Endothelial cell of umbilical vein (primary cell): ENCODE measurements around the gene ATAD5. TPM values are rescaled to one million over a fixed set of nuclear protein-coding genes. Genes with fewer than 3 reads are reported as not detected.

Source experiments
- BruUV-seq: library from RNA; stranded (reverse); fragments of 400-500 nt; replicated peaks from 2 replicates; lab custom pipeline; 2021; lab: Mats Ljungman, UMichigan
- CTCF ChIA-PET: fragments of 300-600, 350-600 bp; sonication (Branson Sonifier 250); formaldehyde crosslinking; loops from one replicate; lab custom pipeline; 2021; ENCODE audit warnings: antibody characterized with exemption, inconsistent platforms; lab: Charles Lee
- POLR2A ChIA-PET: fragments of 300-600, 350-600 bp; sonication (Branson Sonifier 250); formaldehyde crosslinking; loops from one replicate; lab custom pipeline; 2021; ENCODE audit warnings: antibody characterized with exemption, inconsistent platforms; lab: Charles Lee
- DNase-seq: peaks from one replicate; pipeline ENCODE4 v3.0.0-alpha.2; 2011; ENCODE audit warnings: low read depth, low spot score
- FAIRE-seq: peaks from 2 replicates; lab custom pipeline; 2011; peaks lifted over from hg19 to GRCh38; lab: Jason Lieb, UNC
- H2AFZ ChIP-seq: 2 replicates; pipeline ENCODE4 v1.6.0; 2012; ENCODE audit warnings: low read depth, low read length, control low read depth, inconsistent platforms
- H3K27ac ChIP-seq: 2 replicates; pipeline ENCODE4 v1.5.1; 2011; ENCODE audit warnings: low read depth, mild to moderate bottlenecking, control low read depth, low read length, moderate library complexity; ENCODE audit not compliant: insufficient read depth
- H3K27me3 ChIP-seq, 2 experiments: 2 replicates each; pipeline versions ENCODE4 v1.6.0 to v1.6.1; 2011; ENCODE audit warnings: low read length in 2 of 2, mixed read lengths in 1 of 2; ENCODE audit not compliant: control insufficient read depth in 2 of 2, insufficient read depth in 2 of 2
- H3K36me3 ChIP-seq, 2 experiments: 2 replicates in 1 of 2; 3 replicates in 1 of 2; pipeline ENCODE4 v1.5.1; 2011; ENCODE audit warnings: low read length in 2 of 2, mild to moderate bottlenecking in 1 of 2, moderate library complexity in 1 of 2; ENCODE audit not compliant: control insufficient read depth in 2 of 2, insufficient read depth in 2 of 2; ENCODE audit errors: extremely low read depth in 1 of 2
- H3K4me1 ChIP-seq: 3 replicates; pipeline ENCODE4 v1.5.1; 2011; ENCODE audit warnings: mild to moderate bottlenecking, low read length; ENCODE audit not compliant: control insufficient read depth, insufficient read depth; ENCODE audit errors: extremely low read depth
- H3K4me2 ChIP-seq: 2 replicates; pipeline ENCODE4 v1.6.1; 2011; ENCODE audit warnings: low read length, control low read depth, mixed read lengths; ENCODE audit not compliant: insufficient read depth
- H3K4me3 ChIP-seq, 3 experiments: fragments of 200-600 bp in 1 of 3; sonication (generic), shearing (Covaris generic) in 1 of 3; replicated peaks in 1 of 3; 2 replicates each; pipeline ENCODE4 v1.5.1; 2011 to 2016; ENCODE audit warnings: control low read depth in 3 of 3, low read length in 3 of 3, mild to moderate bottlenecking in 2 of 3, inconsistent platforms in 1 of 3, low read depth in 1 of 3, moderate library complexity in 1 of 3; ENCODE audit not compliant: insufficient read depth in 1 of 3
- H3K79me2 ChIP-seq: 2 replicates; pipeline ENCODE4 v1.6.0; 2012; ENCODE audit warnings: low read length, inconsistent platforms; ENCODE audit not compliant: control insufficient read depth, insufficient read depth
- H3K9ac ChIP-seq: replicated peaks from 2 replicates; pipeline ENCODE3; 2011; ENCODE audit warnings: low read length, control low read depth; ENCODE audit not compliant: insufficient read depth; ENCODE audit errors: extremely low read depth
- H3K9me1 ChIP-seq: replicated peaks from 3 replicates; pipeline ENCODE4 v1.6.0; 2011; ENCODE audit warnings: mild to moderate bottlenecking, low read length; ENCODE audit not compliant: control insufficient read depth, insufficient read depth; ENCODE audit errors: extremely low read depth
- H3K9me3 ChIP-seq: replicated peaks from 2 replicates; pipeline ENCODE4 v1.5.1; 2012; ENCODE audit warnings: low read length, inconsistent platforms; ENCODE audit not compliant: control insufficient read depth, insufficient read depth
- H4K20me1 ChIP-seq: replicated peaks from 2 replicates; pipeline ENCODE3; 2011; ENCODE audit warnings: mild to moderate bottlenecking, low read length; ENCODE audit not compliant: control insufficient read depth, insufficient read depth; ENCODE audit errors: extremely low read depth
- EZH2 ChIP-seq: IDR thresholded peaks from 2 replicates; pipeline ENCODE4 v1.6.1; 2012; ENCODE audit warnings: borderline replicate concordance, low read depth, mild to moderate bottlenecking, moderate library complexity, low read length, inconsistent platforms; ENCODE audit not compliant: severe bottlenecking
- FOS ChIP-seq: IDR thresholded peaks from 2 replicates; pipeline ENCODE4 v1.6.1; 2011; ENCODE audit warnings: mild to moderate bottlenecking, low read length, moderate library complexity, borderline replicate concordance; ENCODE audit not compliant: insufficient read depth
- GATA2 ChIP-seq: IDR thresholded peaks from 2 replicates; pipeline ENCODE4 v1.7.0; 2011; ENCODE audit warnings: low read depth, mild to moderate bottlenecking, moderate library complexity, mixed read lengths, low read length; ENCODE audit not compliant: insufficient read length, insufficient read depth
- JUN ChIP-seq: IDR thresholded peaks from 2 replicates; pipeline ENCODE4 v1.6.1; 2011; ENCODE audit warnings: borderline replicate concordance, low read depth; ENCODE audit not compliant: insufficient read length, insufficient read depth
- MAX ChIP-seq: IDR thresholded peaks from 2 replicates; pipeline ENCODE4 v1.6.1; 2011; ENCODE audit not compliant: insufficient read depth, insufficient read length
- MYC ChIP-seq: IDR thresholded peaks from one replicate; pipeline ENCODE4 v1.6.1; 2011; ENCODE audit warnings: mild to moderate bottlenecking, low read depth, low read length
- POLR2A ChIP-seq: IDR thresholded peaks from 2 replicates; pipeline ENCODE4 v1.6.1; 2012; ENCODE audit warnings: low read depth, mild to moderate bottlenecking, control low read depth, low read length
- POLR2AphosphoS5 ChIP-seq: IDR thresholded peaks from 2 replicates; pipeline ENCODE4 v1.6.1; 2012; ENCODE audit warnings: low read depth, mild to moderate bottlenecking, control low read depth, low read length, moderate library complexity; ENCODE audit not compliant: insufficient read depth
- dilution Hi-C: fragments of 300-500 bp; cut with MboI; formaldehyde crosslinking; loops from one replicate; pipeline ENCODE4 v1.15.0; 2019; ENCODE audit warnings: low sequenced_read_pairs; ENCODE audit not compliant: extremely low pct_ligation_motif_present
- intact Hi-C: fragments of 100-400 bp; cut with micrococcal nuclease; formaldehyde crosslinking; loops from one replicate; pipeline ENCODE4 v1.10.0; 2022
- polyA plus RNA-seq, 4 experiments: library from polyadenylated mRNA; depleted of rRNA in 3 of 4; stranded (reverse) in 3 of 4; unstranded in 1 of 4; fragments of >200 nt; gene quantifications; 2 replicates each; pipeline versions ENCODE4 v1.2.1 to v1.2.3, GENCODE V29; 2011 to 2012; ENCODE audit warnings: missing spikeins in 1 of 4
- total RNA-seq: library from RNA; stranded (reverse); gene quantifications from 2 replicates; pipeline ENCODE4 v1.2.3, GENCODE V29; 2021
- TF ChIP-seq, protein P1 (sequence below), 2 donors: IDR thresholded peaks; 1 replicate in 1 of 2; 2 replicates in 1 of 2; pipeline ENCODE4 v1.5.1; 2011; ENCODE audit warnings: low read length in 2 of 2, mild to moderate bottlenecking in 2 of 2, moderate library complexity in 2 of 2, control low read depth in 1 of 2, inconsistent platforms in 1 of 2, low read depth in 1 of 2; ENCODE audit not compliant: insufficient read depth in 1 of 2; ENCODE audit errors: extremely low read depth in 1 of 2

ATAD5 gene
- total and polyA plus RNA-seq, 2 donors (not counting 3 experiments of a cell fraction or from before 2014, with no cell fraction given): 0.80 to 9.4 TPM

- Histone ChIP-seq H3K27me3 (no peaks in the 10 kb centered on the region), H3K9ac (no peak overlapping the region), H4K20me1 (no peaks in the 10 kb centered on the region), H3K79me2 (peaks cover 24% of the 10 kb centered on the region), H2AFZ (no peak overlapping the region), H3K4me2 (no peak overlapping the region), H3K9me3 (no peaks in the 10 kb centered on the region), H3K9me1 (no peaks in the 10 kb centered on the region), H3K4me1 (peaks cover 8% of the 10 kb centered on the region), H3K27ac (no peak overlapping the region), H3K4me3 (no peak overlapping the region), H3K36me3 (no peaks in the 10 kb centered on the region)
- BruUV-seq: no TSS peak
- intact Hi-C loops (no loop called here), dilution Hi-C loops (no loop called here)
- ChIA-PET POLR2A (no interaction called here), CTCF (interaction anchor here (0.8 kb wide), 1 partner anchor 22 kb away, joined by 3 read pairs; no protein-coding TSS in a partner anchor)
- no peak for TF ChIP-seq EZH2
- no peak for TF ChIP-seq GATA2
- no peak for TF ChIP-seq MAX
- no peak for TF ChIP-seq POLR2AphosphoS5
- TF ChIP-seq JUN: no peak
- TF ChIP-seq, protein P1, sequence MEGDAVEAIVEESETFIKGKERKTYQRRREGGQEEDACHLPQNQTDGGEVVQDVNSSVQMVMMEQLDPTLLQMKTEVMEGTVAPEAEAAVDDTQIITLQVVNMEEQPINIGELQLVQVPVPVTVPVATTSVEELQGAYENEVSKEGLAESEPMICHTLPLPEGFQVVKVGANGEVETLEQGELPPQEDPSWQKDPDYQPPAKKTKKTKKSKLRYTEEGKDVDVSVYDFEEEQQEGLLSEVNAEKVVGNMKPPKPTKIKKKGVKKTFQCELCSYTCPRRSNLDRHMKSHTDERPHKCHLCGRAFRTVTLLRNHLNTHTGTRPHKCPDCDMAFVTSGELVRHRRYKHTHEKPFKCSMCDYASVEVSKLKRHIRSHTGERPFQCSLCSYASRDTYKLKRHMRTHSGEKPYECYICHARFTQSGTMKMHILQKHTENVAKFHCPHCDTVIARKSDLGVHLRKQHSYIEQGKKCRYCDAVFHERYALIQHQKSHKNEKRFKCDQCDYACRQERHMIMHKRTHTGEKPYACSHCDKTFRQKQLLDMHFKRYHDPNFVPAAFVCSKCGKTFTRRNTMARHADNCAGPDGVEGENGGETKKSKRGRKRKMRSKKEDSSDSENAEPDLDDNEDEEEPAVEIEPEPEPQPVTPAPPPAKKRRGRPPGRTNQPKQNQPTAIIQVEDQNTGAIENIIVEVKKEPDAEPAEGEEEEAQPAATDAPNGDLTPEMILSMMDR (IDR thresholded peaks at IDR 0.05; ENCODE audit: extremely low read depth in 1 of 2, insufficient read depth in 1 of 2, low read depth in 1 of 2, low read length in 2 of 2): no peak
- no peak for TF ChIP-seq MYC
- no peak for TF ChIP-seq POLR2A
- no peak for TF ChIP-seq FOS
- FAIRE-seq: no peak
- DNase-seq: no peak
Observed at GRCh38 chr17:30807896-30808295, 23.9 kb upstream of the ATAD5 start.
